Measurements from ENCODE around the gene CTF1. TPM values are rescaled to one million over a fixed set of nuclear protein-coding genes. Genes with fewer than 3 reads are reported as not detected.
"Not testable (repeated sequence)": the region's sequence is repeated elsewhere in the genome, so short reads cannot be mapped to it uniquely, and the experiment has no call there.

The CTF1 gene
- total RNA-seq, 2 experiments from 2014 or later = 0.18 TPM

DNA sequence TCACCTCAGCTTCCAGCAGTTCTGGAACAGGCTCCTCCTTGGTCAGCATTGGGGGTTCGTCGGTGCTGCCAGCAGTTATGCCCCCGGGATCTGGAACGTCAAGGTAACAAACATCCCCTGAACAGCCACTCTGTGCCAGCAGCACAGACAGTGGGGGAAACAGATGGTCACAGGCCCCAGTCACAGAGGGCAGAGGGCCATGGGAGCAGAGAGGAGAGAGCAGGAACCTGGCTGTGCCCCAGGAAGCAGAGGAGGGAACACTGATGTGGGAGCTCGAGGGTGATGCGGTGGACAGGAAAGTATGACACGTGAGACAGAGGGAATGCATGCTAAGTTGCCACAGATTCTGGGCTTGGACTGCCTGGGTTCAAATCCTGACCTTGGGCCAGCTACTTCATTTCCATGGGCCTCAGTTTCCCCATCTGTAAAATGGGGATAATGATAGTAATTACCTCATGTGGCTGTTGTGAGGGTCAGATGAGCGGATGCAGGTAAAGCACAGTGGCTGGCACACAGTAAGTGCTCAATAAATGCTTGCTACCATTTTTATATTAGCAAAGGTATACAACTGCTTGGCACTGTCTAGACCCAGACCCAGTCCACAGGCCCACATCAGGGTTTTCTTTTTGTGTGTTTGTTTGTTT is 7.4 kb upstream of the CTF1 start:
- H3K4me1 Mint-ChIP-seq = peaks cover 13% of the 10 kb centered on the region
- H3K36me3 Mint-ChIP-seq (ENCODE audit: low read depth) = peaks cover 24% of the 10 kb centered on the region
- no peak overlapping the region for H3K4me3 Mint-ChIP-seq
- H3K27ac Mint-ChIP-seq = no peak overlapping the region
- DNase-seq (no peak), ATAC-seq (no peak)
- intact Hi-C loops (cut with DNase I, micrococcal nuclease) = no loop called here
- CTCF ChIA-PET = interaction anchor here (1.0 kb wide), 2 partner anchors 12 to 74 kb away, joined by 3 read pairs; no protein-coding TSS in a partner anchor
- H3K9me3 Mint-ChIP-seq (ENCODE audit: low read depth) = no peaks in the 10 kb centered on the region
- H3K27me3 Mint-ChIP-seq = no peaks in the 10 kb centered on the region
- POLR2A ChIA-PET = no interaction called here

DNA sequence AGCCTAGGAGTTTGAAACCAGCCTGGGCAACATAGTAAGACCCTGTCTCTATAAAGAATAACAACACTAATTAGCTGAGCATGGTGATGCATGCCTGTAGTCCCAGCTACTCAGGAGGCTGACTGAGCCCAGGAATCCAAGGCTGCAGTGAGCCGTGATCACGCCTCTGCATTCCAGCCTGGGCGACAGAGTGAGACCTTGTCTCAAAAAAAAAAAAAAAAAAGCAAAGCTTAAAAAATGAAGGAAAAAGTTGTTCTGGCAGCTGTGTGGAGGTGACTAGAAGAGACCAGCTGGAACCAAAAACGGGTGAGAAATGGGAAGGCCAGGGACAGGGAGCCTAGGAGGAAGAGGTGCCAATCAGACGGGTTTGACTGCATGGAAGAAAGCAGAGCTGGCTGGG is 6.7 kb upstream of the CTF1 start:
- peaks cover 20% of the 10 kb centered on the region for H3K4me1 Mint-ChIP-seq
- H3K27ac Mint-ChIP-seq = no peak overlapping the region
- H3K9me3 Mint-ChIP-seq (ENCODE audit: low read depth) = no peaks in the 10 kb centered on the region
- H3K4me3 Mint-ChIP-seq = no peak overlapping the region
- DNase-seq (no peak), ATAC-seq (no peak)
- H3K36me3 Mint-ChIP-seq (ENCODE audit: low read depth) = peaks cover 24% of the 10 kb centered on the region
- intact Hi-C loops (cut with DNase I, micrococcal nuclease) = no loop called here
- no peaks in the 10 kb centered on the region for H3K27me3 Mint-ChIP-seq
- CTCF ChIA-PET = interaction anchor here (0.7 to 1.0 kb wide), 3 partner anchors 12 to 75 kb away, joined by 3 read pairs; no protein-coding TSS in a partner anchor
- POLR2A ChIA-PET = no interaction called here

DNA sequence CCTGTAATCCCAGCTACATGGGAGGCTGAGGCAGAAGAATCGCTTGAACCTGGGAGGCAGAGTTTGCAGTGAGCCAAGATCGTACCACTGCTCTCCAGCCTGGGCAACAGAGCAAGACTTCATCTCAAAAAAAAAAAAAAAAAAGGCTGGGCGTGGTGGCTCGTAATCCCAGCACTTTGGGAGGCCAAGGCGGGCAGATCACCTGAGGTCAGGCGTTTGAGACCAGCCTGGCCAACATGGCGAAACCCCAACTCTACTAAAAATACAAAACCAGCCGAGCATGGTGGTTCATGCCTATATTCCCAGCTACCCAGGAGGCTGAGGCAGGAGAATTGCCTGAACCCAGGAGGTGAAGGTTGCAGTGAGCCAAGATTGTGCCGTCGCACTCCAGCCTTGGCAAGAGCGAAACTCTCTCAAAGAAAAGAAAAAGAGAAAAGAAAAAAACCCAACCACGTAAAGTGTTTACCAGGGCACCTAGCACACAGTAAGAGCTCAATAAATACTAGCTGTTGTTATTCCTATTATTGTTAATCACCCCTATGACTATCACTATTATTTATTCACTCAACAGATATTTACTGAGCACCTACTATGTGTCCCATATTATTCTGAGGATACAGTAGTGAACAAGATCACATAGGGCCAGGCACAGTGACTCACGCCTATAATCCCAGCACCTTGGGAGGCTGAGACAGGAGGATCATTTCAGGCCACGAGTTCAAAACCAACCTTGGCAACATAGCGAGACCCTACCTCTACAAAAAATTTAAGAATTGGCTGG is 5.2 kb upstream of the CTF1 start:
- H3K27me3 Mint-ChIP-seq; H3K27ac Mint-ChIP-seq; H3K9me3 Mint-ChIP-seq (ENCODE audit: low read depth); DNase-seq; ATAC-seq; H3K4me3 Mint-ChIP-seq; intact Hi-C loops (cut with DNase I, micrococcal nuclease): not testable (repeated sequence)
- Mint-ChIP-seq H3K4me1 (peaks cover 26% of the 10 kb centered on the region), H3K36me3 (ENCODE audit: low read depth) (peaks cover 16% of the 10 kb centered on the region)
- CTCF ChIA-PET = interaction anchor here (2.9 kb wide), 1 partner anchor 11 kb away, joined by 22 read pairs; no protein-coding TSS in a partner anchor
- POLR2A ChIA-PET = interaction anchor here (0.6 to 0.7 kb wide), 3 partner anchors 10 to 77 kb away, joined by 3 to 7 read pairs (median 7); no protein-coding TSS in a partner anchor

GRCh38 chr16:30892670-30893416 is 3.6 kb upstream of the CTF1 start:
- DNase-seq (no peak), ATAC-seq (no peak)
- Mint-ChIP-seq H3K4me3 (peak overlapping the region; percentile 84), H3K27me3 (no peaks in the 10 kb centered on the region), H3K27ac (peak overlapping the region; percentile 85), H3K9me3 (ENCODE audit: low read depth) (no peaks in the 10 kb centered on the region), H3K4me1 (peaks cover 35% of the 10 kb centered on the region), H3K36me3 (ENCODE audit: low read depth) (peaks cover 14% of the 10 kb centered on the region)
- intact Hi-C loops (cut with DNase I, micrococcal nuclease) = no loop called here
- ChIA-PET CTCF (interaction anchor here (0.6 to 2.9 kb wide), 4 partner anchors 9 to 326 kb away, joined by 3 to 22 read pairs (median 4); no protein-coding TSS in a partner anchor), POLR2A (interaction anchor here (1.0 to 1.1 kb wide), 2 partner anchors 9 to 48 kb away, joined by 3 to 5 read pairs; no protein-coding TSS in a partner anchor)

- Mint-ChIP-seq H3K36me3 (ENCODE audit: low read depth) (peaks cover 14% of the 10 kb centered on the region), H3K4me3 (peak overlapping the region; percentile 84), H3K27me3 (no peaks in the 10 kb centered on the region), H3K27ac (peak overlapping the region; percentile 85), H3K4me1 (peaks cover 35% of the 10 kb centered on the region), H3K9me3 (ENCODE audit: low read depth) (no peaks in the 10 kb centered on the region)
- CTCF ChIA-PET = interaction anchor here (0.6 to 2.9 kb wide), 3 partner anchors 9 to 326 kb away, joined by 3 to 22 read pairs (median 4); no protein-coding TSS in a partner anchor
- peak; percentile 44 for DNase-seq
- intact Hi-C loops (cut with DNase I, micrococcal nuclease) = no loop called here
- no peak for ATAC-seq
- POLR2A ChIA-PET = interaction anchor here (1.0 to 1.1 kb wide), 2 partner anchors 8 to 48 kb away, joined by 3 to 5 read pairs; no protein-coding TSS in a partner anchor
Observed at GRCh38 chr16:30893417-30893743, 3.0 kb upstream of the CTF1 start.

- Mint-ChIP-seq H3K36me3 (ENCODE audit: low read depth) (peaks cover 8% of the 10 kb centered on the region), H3K27ac (peak within 1 kb of the TSS; percentile 88), H3K4me1 (peaks cover 35% of the 10 kb centered on the region), H3K9me3 (ENCODE audit: low read depth) (no peaks in the 10 kb centered on the region), H3K27me3 (no peaks in the 10 kb centered on the region), H3K4me3 (peak within 1 kb of the TSS; percentile 84)
- ATAC-seq (peak; percentile 74), DNase-seq (peak; percentile 92)
- intact Hi-C loops (cut with DNase I, micrococcal nuclease) = loop anchor here in 1 of 2 experiments (1.0 kb wide), 4 partner anchors 63 to 139 kb away; partner anchors contain the start of genes CFAP119, RNF40, SETD1A and STX4
- ChIA-PET CTCF (interaction anchor here (1.8 to 2.9 kb wide), 2 partner anchors 8 to 49 kb away, joined by 4 to 22 read pairs; no protein-coding TSS in a partner anchor), POLR2A (interaction anchor here (1.0 to 1.1 kb wide), 2 partner anchors 8 to 49 kb away, joined by 3 to 5 read pairs; no protein-coding TSS in a partner anchor)
Observed at GRCh38 chr16:30893744-30894539, 2.5 kb upstream of the CTF1 start, which contains the start of gene BCL7C. Gene BCL7C, minus strand, starts transcription at chr16:30894077. Its CDS starts 133 bp downstream, at chr16:30893944.

DNA sequence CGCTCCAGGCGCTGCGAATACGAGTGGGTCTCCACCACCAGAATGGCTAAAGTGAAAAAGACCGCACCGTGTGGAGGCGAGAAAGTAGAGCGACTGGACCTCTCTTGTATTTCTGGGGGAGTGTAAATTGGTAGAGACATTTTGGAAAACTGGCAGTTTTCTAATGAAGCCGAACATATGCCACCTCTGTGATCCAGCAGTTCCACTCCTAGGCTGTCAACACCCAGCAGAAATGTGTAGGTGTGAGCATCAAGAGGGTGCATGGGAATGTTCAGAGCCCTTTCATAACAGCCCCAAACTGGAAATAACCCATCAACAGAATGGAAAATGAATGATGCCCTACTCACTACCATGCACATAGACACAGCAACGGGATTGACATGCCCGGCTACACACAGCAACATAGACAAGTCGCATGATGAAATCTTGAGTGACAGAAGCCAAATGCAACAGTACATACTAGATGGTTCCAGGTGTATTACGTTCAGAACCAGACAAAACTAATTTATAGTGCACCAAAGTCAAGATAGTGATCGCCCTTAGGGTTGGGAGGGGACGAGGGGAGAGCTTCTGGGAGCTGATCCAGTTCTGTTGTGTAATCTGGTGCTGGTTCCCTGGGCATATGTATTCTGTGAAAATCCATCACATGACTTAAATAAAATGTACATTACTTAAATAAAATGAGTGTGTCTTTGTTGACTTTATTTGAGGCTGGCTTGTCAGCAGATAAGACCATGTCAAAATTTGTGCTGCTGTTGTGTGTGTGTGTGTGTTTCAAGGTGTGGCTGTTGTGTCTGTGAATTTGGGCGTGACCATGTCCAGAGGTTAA is 1.7 kb upstream of the CTF1 start:
- CTCF ChIA-PET = no interaction called here
- peaks cover 35% of the 10 kb centered on the region for H3K4me1 Mint-ChIP-seq
- POLR2A ChIA-PET = no interaction called here
- H3K36me3 Mint-ChIP-seq (ENCODE audit: low read depth) = peaks cover 6% of the 10 kb centered on the region
- H3K4me3 Mint-ChIP-seq = peak overlapping the region; percentile 84
- H3K9me3 Mint-ChIP-seq (ENCODE audit: low read depth) = no peaks in the 10 kb centered on the region
- no peaks in the 10 kb centered on the region for H3K27me3 Mint-ChIP-seq
- intact Hi-C loops (cut with DNase I, micrococcal nuclease) = loop anchor here in 1 of 2 experiments (1.0 kb wide), 4 partner anchors 63 to 139 kb away; partner anchors contain the start of genes CFAP119, RNF40, SETD1A and STX4
- ATAC-seq (no peak), DNase-seq (no peak)
- H3K27ac Mint-ChIP-seq = peak overlapping the region; percentile 88

DNA sequence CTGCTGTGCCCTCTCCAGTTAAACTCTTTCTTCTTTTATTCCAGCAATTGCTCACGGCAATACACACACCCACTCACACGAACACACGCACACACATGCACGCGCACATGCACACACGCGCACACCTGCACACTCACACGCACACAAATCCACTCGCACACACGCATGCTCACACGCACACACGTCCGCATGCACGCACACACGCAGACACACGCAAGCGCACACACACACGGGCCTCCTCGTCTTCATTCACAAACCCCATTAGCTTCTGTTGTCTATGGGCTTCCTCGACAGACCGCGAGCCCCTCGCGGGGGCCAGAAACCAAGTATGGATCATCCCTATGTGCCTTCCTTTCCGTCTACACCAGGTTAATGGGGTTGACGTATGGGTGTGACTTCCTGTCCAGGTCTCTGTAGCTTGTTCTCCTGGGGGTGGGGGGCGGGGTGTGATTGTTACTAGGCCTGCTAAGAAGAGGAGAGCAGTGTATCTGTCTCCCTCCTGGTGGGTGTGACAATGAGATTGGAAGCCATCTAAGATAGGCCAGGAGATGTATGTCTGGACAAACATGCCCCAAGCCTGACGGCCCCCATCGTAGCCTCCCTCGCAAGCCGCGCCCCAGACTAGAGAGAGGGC is 670 bp upstream of the CTF1 start:
- CTCF ChIA-PET = no interaction called here
- POLR2A ChIA-PET = interaction anchor here (0.6 kb wide), 1 partner anchor 38 kb away, joined by 11 read pairs; no protein-coding TSS in a partner anchor
- DNase-seq = no peak
- H3K27me3 Mint-ChIP-seq = no peaks in the 10 kb centered on the region
- no peaks in the 10 kb centered on the region for H3K9me3 Mint-ChIP-seq (ENCODE audit: low read depth)
- peak overlapping the region; percentile 84 for H3K27ac Mint-ChIP-seq
- H3K4me1 Mint-ChIP-seq = peaks cover 35% of the 10 kb centered on the region
- peaks cover 4% of the 10 kb centered on the region for H3K36me3 Mint-ChIP-seq (ENCODE audit: low read depth)
- H3K4me3 Mint-ChIP-seq = peak overlapping the region; percentile 15
- intact Hi-C loops (cut with DNase I, micrococcal nuclease) = loop anchor here in 1 of 2 experiments (2.0 kb wide), 1 partner anchor 21 kb away; no protein-coding TSS in a partner anchor
- ATAC-seq = no peak

GRCh38 chr16:30896889-30897733 is 697 bp downstream of the CTF1 start:
- no peaks in the 10 kb centered on the region for H3K9me3 Mint-ChIP-seq (ENCODE audit: low read depth)
- no peaks in the 10 kb centered on the region for H3K27me3 Mint-ChIP-seq
- no peaks in the 10 kb centered on the region for H3K36me3 Mint-ChIP-seq (ENCODE audit: low read depth)
- peaks cover 41% of the 10 kb centered on the region for H3K4me1 Mint-ChIP-seq
- ChIA-PET CTCF (interaction anchor here (1.0 to 1.1 kb wide), 2 partner anchors 53 to 58 kb away, joined by 3 to 4 read pairs; no protein-coding TSS in a partner anchor), POLR2A (interaction anchor here (0.7 kb wide), 1 partner anchor 40 kb away, joined by 6 read pairs; no protein-coding TSS in a partner anchor)
- H3K4me3 Mint-ChIP-seq = peak overlapping the region; percentile 61
- ATAC-seq (peak; percentile 69), DNase-seq (peak; percentile 93)
- intact Hi-C loops (cut with DNase I, micrococcal nuclease) = loop anchor here (1.0 to 2.0 kb wide), 7 partner anchors 22 to 245 kb away; partner anchors contain the start of gene FBRS (in 1 of the 2)
- peak overlapping the region; percentile 84 for H3K27ac Mint-ChIP-seq
